H1 (cell line): Measurements from ENCODE around the gene SIX3. TPM values are rescaled to one million over a fixed set of nuclear protein-coding genes. Genes with fewer than 3 reads are reported as not detected.

Source experiments
- CTCF ChIA-PET: fragments of 300-600 bp; sonication (Branson Sonifier 250); formaldehyde crosslinking; loops from one replicate; lab custom pipeline; 2021; ENCODE audit not compliant: partially characterized antibody; lab: Charles Lee
- POLR2A ChIA-PET: fragments of 300-600 bp; sonication (Branson Sonifier 250); formaldehyde crosslinking; loops from one replicate; lab custom pipeline; 2021; ENCODE audit warnings: inconsistent platforms; ENCODE audit not compliant: partially characterized antibody; lab: Charles Lee
- DNase-seq, 2 experiments: peaks; one replicate each; pipeline versions ENCODE4 v3.0.0 to v3.0.0-alpha.2; 2010 to 2022; ENCODE audit warnings: low spot score in 2 of 2, low read depth in 1 of 2, mixed read lengths in 1 of 2
- FAIRE-seq: peaks from 2 replicates; lab custom pipeline; 2011; peaks lifted over from hg19 to GRCh38; lab: Jason Lieb, UNC
- H2AFZ ChIP-seq: 2 replicates; pipeline ENCODE4 v1.8.1; 2012; ENCODE audit warnings: low read length, inconsistent platforms
- H2AK5ac ChIP-seq: 2 replicates; pipeline ENCODE4 v1.6.1; 2013; ENCODE audit warnings: low read depth, low read length
- H2BK120ac ChIP-seq: replicated peaks from 2 replicates; pipeline ENCODE3; 2013; ENCODE audit warnings: low read depth, low read length, inconsistent platforms
- H2BK12ac ChIP-seq: 2 replicates; pipeline ENCODE4 v1.6.1; 2013; ENCODE audit warnings: low read depth, low read length
- H2BK15ac ChIP-seq: 2 replicates; pipeline ENCODE4 v1.6.1; 2013; ENCODE audit warnings: low read length
- H2BK20ac ChIP-seq: 2 replicates; pipeline ENCODE4 v1.6.1; 2013; ENCODE audit warnings: low read length
- H2BK5ac ChIP-seq: 2 replicates; pipeline ENCODE4 v1.6.1; 2013; ENCODE audit warnings: low read depth, low read length
- H3K14ac ChIP-seq: 2 replicates; pipeline ENCODE4 v1.6.1; 2013; ENCODE audit warnings: inconsistent platforms; ENCODE audit not compliant: insufficient read length
- H3K18ac ChIP-seq: 2 replicates; pipeline ENCODE4 v1.6.1; 2013; ENCODE audit warnings: low read length; ENCODE audit errors: extremely low read depth
- H3K23ac ChIP-seq: 2 replicates; pipeline ENCODE4 v1.6.1; 2013; ENCODE audit warnings: inconsistent platforms; ENCODE audit not compliant: insufficient read length
- H3K23me2 ChIP-seq: 2 replicates; pipeline ENCODE4 v1.6.1; 2013; ENCODE audit warnings: low read depth, low read length
- H3K27ac ChIP-seq: 2 replicates; pipeline ENCODE4 v1.6.1; 2011; ENCODE audit warnings: low read depth, low read length, inconsistent platforms
- H3K27me3 ChIP-seq, 4 experiments: replicated peaks in 1 of 4; 1 replicate in 1 of 4; 2 replicates in 3 of 4; pipeline versions ENCODE4 v1.6.1 to v1.8.1; 2011 to 2013; ENCODE audit warnings: low read length in 3 of 4, mild to moderate bottlenecking in 3 of 4, inconsistent platforms in 2 of 4, mixed read lengths in 2 of 4, moderate library complexity in 1 of 4; ENCODE audit not compliant: control insufficient read depth in 3 of 4, insufficient read depth in 3 of 4; ENCODE audit errors: extremely low read depth in 1 of 4
- H3K36me3 ChIP-seq, 4 experiments: 2 replicates each; pipeline versions ENCODE4 v1.6.1 to v1.8.1; 2011 to 2013; ENCODE audit warnings: mild to moderate bottlenecking in 4 of 4, low read length in 3 of 4, moderate library complexity in 2 of 4, control low read depth in 1 of 4, inconsistent platforms in 1 of 4; ENCODE audit not compliant: insufficient read depth in 4 of 4, control insufficient read depth in 2 of 4
- H3K4ac ChIP-seq: replicated peaks from 2 replicates; pipeline ENCODE3; 2013; ENCODE audit warnings: low read length, low read depth, mixed read lengths, inconsistent platforms; ENCODE audit not compliant: insufficient read length
- H3K4me1 ChIP-seq, 4 experiments: replicated peaks in 1 of 4; 1 replicate in 1 of 4; 2 replicates in 3 of 4; pipeline versions ENCODE4 v1.6.1 to v1.8.1; 2011 to 2013; ENCODE audit warnings: low read length in 3 of 4, inconsistent platforms in 2 of 4, mixed read lengths in 1 of 4; ENCODE audit not compliant: insufficient read depth in 4 of 4, control insufficient read depth in 3 of 4
- H3K4me2 ChIP-seq, 2 experiments: 2 replicates each; pipeline versions ENCODE4 v1.6.1 to v1.8.1; 2011 to 2013; ENCODE audit warnings: low read depth in 2 of 2, low read length in 2 of 2, control low read depth in 1 of 2, inconsistent platforms in 1 of 2, mild to moderate bottlenecking in 1 of 2; ENCODE audit not compliant: insufficient read depth in 1 of 2
- H3K4me3 ChIP-seq, 4 experiments: fragments of 200-600, 300-600 bp in 1 of 4; sonication (generic), shearing (Covaris generic), sonication (Bioruptor Twin) in 1 of 4; 2 replicates each; pipeline versions ENCODE4 v1.5.1 to v1.8.1; 2011 to 2016; ENCODE audit warnings: low read length in 4 of 4, low read depth in 3 of 4, control low read depth in 2 of 4, inconsistent platforms in 2 of 4, mild to moderate bottlenecking in 2 of 4, mixed read lengths in 1 of 4, moderate library complexity in 1 of 4; ENCODE audit not compliant: insufficient read depth in 2 of 4; ENCODE audit errors: extremely low read depth in 1 of 4
- H3K56ac ChIP-seq: replicated peaks from 2 replicates; pipeline ENCODE3; 2013; ENCODE audit warnings: low read depth, mild to moderate bottlenecking, mixed read lengths, low read length, inconsistent platforms; ENCODE audit not compliant: insufficient read length
- H3K79me1 ChIP-seq: 2 replicates; pipeline ENCODE4 v1.6.1; 2013; ENCODE audit warnings: low read depth, low read length, control low read depth
- H3K79me2 ChIP-seq, 2 experiments: 2 replicates each; pipeline versions ENCODE4 v1.6.1 to v1.8.1; 2012 to 2013; ENCODE audit warnings: low read length in 2 of 2, mild to moderate bottlenecking in 2 of 2, inconsistent platforms in 1 of 2; ENCODE audit not compliant: insufficient read depth in 2 of 2, control insufficient read depth in 1 of 2
- H3K9ac ChIP-seq, 4 experiments: replicated peaks in 1 of 4; 1 replicate in 1 of 4; 2 replicates in 3 of 4; pipeline versions ENCODE4 v1.6.1 to v1.8.1; 2011 to 2013; ENCODE audit warnings: low read depth in 3 of 4, low read length in 3 of 4, control low read depth in 2 of 4, mild to moderate bottlenecking in 2 of 4, moderate library complexity in 2 of 4, inconsistent platforms in 1 of 4; ENCODE audit errors: extremely low read depth in 1 of 4
- H3K9me3 ChIP-seq, 2 experiments: 2 replicates each; pipeline versions ENCODE4 v1.6.1 to v1.8.1; 2012 to 2013; ENCODE audit warnings: mild to moderate bottlenecking in 2 of 2, moderate library complexity in 2 of 2, control low read depth in 1 of 2, inconsistent platforms in 1 of 2, low read depth in 1 of 2, low read length in 1 of 2, mixed read lengths in 1 of 2; ENCODE audit not compliant: insufficient read depth in 2 of 2
- H4K20me1 ChIP-seq, 2 experiments: replicated peaks in 1 of 2; 2 replicates each; pipeline versions ENCODE3 to v1.8.1; 2011 to 2013; ENCODE audit warnings: inconsistent platforms in 2 of 2, low read length in 2 of 2, mild to moderate bottlenecking in 1 of 2; ENCODE audit not compliant: insufficient read depth in 2 of 2, control insufficient read depth in 1 of 2
- H4K5ac ChIP-seq: 2 replicates; pipeline ENCODE4 v1.6.1; 2013; ENCODE audit warnings: low read length, low read depth, mixed read lengths, inconsistent platforms; ENCODE audit not compliant: insufficient read length
- H4K8ac ChIP-seq: 2 replicates; pipeline ENCODE4 v1.8.0; 2013; ENCODE audit warnings: mild to moderate bottlenecking, moderate library complexity, low read length, inconsistent platforms; ENCODE audit not compliant: insufficient read depth; ENCODE audit errors: extremely low read depth
- H4K91ac ChIP-seq: replicated peaks from 2 replicates; pipeline ENCODE3; 2013; ENCODE audit warnings: low read length, mixed read lengths, inconsistent platforms; ENCODE audit not compliant: insufficient read length
- BCL11A ChIP-seq, 2 experiments: IDR thresholded peaks; one replicate each; pipeline ENCODE4 v1.6.1; 2011; ENCODE audit warnings: low read depth in 2 of 2, low read length in 2 of 2, mild to moderate bottlenecking in 2 of 2
- BRCA1 ChIP-seq: IDR thresholded peaks from 2 replicates; pipeline ENCODE4 v1.6.1; 2012; ENCODE audit warnings: low read depth, low read length, improper control_type of control experiment
- CBX8 ChIP-seq: fragments of 300-800, 300-1000 bp; sonication (generic); IDR thresholded peaks from 2 replicates; pipeline ENCODE4 v1.7.1; 2016; ENCODE audit warnings: low read depth, low read length, borderline replicate concordance
- EZH2 ChIP-seq: fragments of 200-600 bp; sonication (generic); IDR thresholded peaks from 2 replicates; pipeline ENCODE4 v1.7.1; 2012; ENCODE audit warnings: low read depth, mild to moderate bottlenecking, moderate library complexity, low read length, inconsistent platforms; ENCODE audit not compliant: severe bottlenecking
- HDAC2 ChIP-seq, 2 experiments: fragments of 300-600 bp in 1 of 2; sonication (generic) in 1 of 2; IDR thresholded peaks; 2 replicates each; pipeline ENCODE4 v1.6.1; 2011 to 2012; ENCODE audit warnings: low read depth in 2 of 2, low read length in 2 of 2, mild to moderate bottlenecking in 2 of 2, moderate library complexity in 2 of 2, borderline replicate concordance in 1 of 2, inconsistent platforms in 1 of 2
- HDAC6 ChIP-seq: IDR thresholded peaks from one replicate; pipeline ENCODE4 v1.7.1; 2012; ENCODE audit warnings: low read depth, mild to moderate bottlenecking, inconsistent platforms, low read length, moderate library complexity
- JUN ChIP-seq: IDR thresholded peaks from 2 replicates; pipeline ENCODE4 v1.6.1; 2011; ENCODE audit warnings: low read depth, mild to moderate bottlenecking, improper control_type of control experiment, low read length
- MAFK ChIP-seq: IDR thresholded peaks from 2 replicates; pipeline ENCODE4 v1.6.1; 2012; ENCODE audit warnings: low read depth, mild to moderate bottlenecking, improper control_type of control experiment, low read length
- NANOG ChIP-seq: IDR thresholded peaks from 2 replicates; pipeline ENCODE4 v1.6.1; 2011; ENCODE audit warnings: low read length, low read depth, mild to moderate bottlenecking, inconsistent platforms; ENCODE audit not compliant: insufficient read depth, poor library complexity, severe bottlenecking
- POU5F1 ChIP-seq: IDR thresholded peaks from 2 replicates; pipeline ENCODE4 v1.6.1; 2011; ENCODE audit warnings: low read depth, mild to moderate bottlenecking, low read length, moderate library complexity
- RNF2 ChIP-seq: fragments of 200-900, 300-1000 bp; sonication (generic); IDR thresholded peaks from 2 replicates; pipeline ENCODE4 v1.7.1; 2016; ENCODE audit warnings: borderline replicate concordance, low read depth, mild to moderate bottlenecking, antibody characterized with exemption, low read length; ENCODE audit not compliant: poor library complexity, severe bottlenecking; ENCODE audit errors: missing control alignments
- SP1 ChIP-seq: IDR thresholded peaks from 2 replicates; pipeline ENCODE4 v1.6.1; 2011; ENCODE audit warnings: low read depth, low read length
- WGBS, 2 experiments: shearing (Covaris generic) in 1 of 2; methylation state at CpG; one replicate each; pipeline versions ENCODE4 v1.1.6 to v1.1.7; 2013 to 2015; ENCODE audit warnings: low lambda C conversion rate in 2 of 2, mixed read lengths in 2 of 2, inconsistent platforms in 1 of 2, low coverage in 1 of 2, missing lambda C conversion rate in 1 of 2; ENCODE audit not compliant: insufficient replicate concordance in 2 of 2, insufficient coverage in 1 of 2, insufficient read length in 1 of 2; ENCODE audit errors: extremely low coverage in 1 of 2, missing lambda C conversion rate in 1 of 2; 5-methylcytosine and 5-hydroxymethylcytosine counted together
- polyA plus RNA-seq, 7 experiments: library from polyadenylated mRNA; depleted of rRNA in 3 of 7; stranded (reverse) in 5 of 7; unstranded in 2 of 7; fragments of >200 nt in 5 of 7; fragments of 200-250 nt in 2 of 7; gene quantifications; 1 replicate in 5 of 7; 2 replicates in 1 of 7; 4 replicates in 1 of 7; pipeline versions ENCODE4 v1.2.1 to v1.2.3, GENCODE V29; 2011 to 2013; ENCODE audit warnings: missing spikeins in 2 of 7, mixed read lengths in 2 of 7
- total RNA-seq: library from RNA; stranded (reverse); fragmentation: NEBNext Ultra II Directional; extraction: Animal tissue kit (Norgen Biotek cat#: 25700); gene quantifications from 2 replicates; pipeline ENCODE4 v1.2.1, GENCODE V29; 2021

The SIX3 gene
- total and polyA plus RNA-seq, 2 of the 8 experiments (the other 6 are each of a cell fraction or from before 2014, with no cell fraction given): 0.02 to 0.19 TPM

DNA sequence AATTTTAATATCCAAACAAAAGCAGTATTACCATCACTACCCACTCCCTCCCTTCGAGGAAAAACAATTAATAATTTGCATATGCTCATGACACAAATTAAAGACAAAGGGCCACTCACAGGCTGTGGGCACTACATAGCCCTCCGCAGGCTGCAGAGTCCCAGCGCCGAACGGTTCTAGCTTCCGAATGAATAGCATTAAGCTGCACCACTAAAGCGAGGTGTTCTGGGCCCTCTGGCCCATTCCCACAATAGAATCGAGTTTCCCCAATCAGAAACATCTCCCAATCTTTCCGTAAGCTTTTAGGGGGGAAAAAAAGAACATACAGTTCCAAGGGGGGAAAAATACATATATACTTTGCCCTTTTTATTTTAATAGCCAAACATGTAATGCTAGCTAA is 14.5 kb upstream of the SIX3 start:
- Histone ChIP-seq H3K4me1 (peaks cover 6 to 23% (median 9%) of the 10 kb centered on the region in 4 experiments), H2AK5ac (no peak overlapping the region), H3K23ac (no peak overlapping the region), H3K79me2 (no peaks in the 10 kb centered on the region), H4K20me1 (peaks cover 0 to 3% of the 10 kb centered on the region in 2 experiments), H3K4me3 (peak overlapping the region in 2 of 4 experiments; percentile 13 to 21; a peak in 4 of 8 replicates), H3K4me2 (peak overlapping the region in 1 of 2 experiments; percentile 5; a peak in 2 of 4 replicates), H3K27me3 (peaks cover 47 to 84% (median 75%) of the 10 kb centered on the region in 4 experiments), H3K36me3 (no peaks in the 10 kb centered on the region; a peak in 1 of 8 replicates), H2BK15ac (no peak overlapping the region), H4K91ac (no peak overlapping the region), H2AFZ (no peak overlapping the region), H3K79me1 (no peaks in the 10 kb centered on the region; the same call in 1 of the 2 replicates), H2BK20ac (no peak overlapping the region), H3K23me2 (peaks cover 3% of the 10 kb centered on the region; the same call in 1 of the 2 replicates), H2BK5ac (no peak overlapping the region), H3K9ac (no peak overlapping the region), H3K9me3 (no peaks in the 10 kb centered on the region; a peak in 1 of 4 replicates), H3K18ac (no peak overlapping the region), H4K8ac (no peak overlapping the region), H3K14ac (no peak overlapping the region), H3K56ac (no peak overlapping the region), H2BK120ac (no peak overlapping the region), H2BK12ac (no peak overlapping the region), H4K5ac (no peak overlapping the region), H3K27ac (no peak overlapping the region), H3K4ac (no peak overlapping the region)
- peak; percentile 90 for FAIRE-seq
- no peak for DNase-seq
- ChIA-PET POLR2A (interaction anchor here (0.6 to 2.9 kb wide), 5 partner anchors 11 to 124 kb away, joined by 3 to 27 read pairs (median 4); no protein-coding TSS in a partner anchor), CTCF (interaction anchor here (0.9 to 5.0 kb wide), 14 partner anchors 10 to 157 kb away, joined by 3 to 28 read pairs (median 4); no protein-coding TSS in a partner anchor)
- WGBS, 2 experiments: 0% methylated on average over 9 of the region's 9 CpGs; no CpG with 5 or more reads in 1 of the 2 experiments
- TF ChIP-seq CBX8: no peak
- no peak for TF ChIP-seq NANOG
- TF ChIP-seq HDAC2 (IDR thresholded peaks at IDR 0.05; ENCODE audit: borderline replicate concordance in 1 of 2, low read depth in 2 of 2, low read length in 2 of 2): no peak
- no peak for TF ChIP-seq EZH2
- TF ChIP-seq HDAC6: no peak
- no peak for TF ChIP-seq BCL11A (IDR thresholded peaks at IDR 0.05; ENCODE audit: low read depth in 2 of 2, low read length in 2 of 2)
- no peak for TF ChIP-seq POU5F1
- TF ChIP-seq MAFK: no peak
- no peak for TF ChIP-seq BRCA1
- no peak for TF ChIP-seq JUN
- TF ChIP-seq RNF2: peak; percentile 72
- 0 out of 2 replicates have a peak, but pooled peaks have one; percentile 25 for TF ChIP-seq SP1
